Measurements from ENCODE around the gene ANKHD1. TPM values are rescaled to one million over a fixed set of nuclear protein-coding genes. Genes with fewer than 3 reads are reported as not detected.

ANKHD1 gene
- total RNA-seq, 4 donors from 2014 or later = 51.3 to 93.6 (median 72.7) TPM

- in situ Hi-C loops (cut with MboI; ENCODE audit: low sequenced_read_pairs in 4 of 4) = no loop called here
- Histone ChIP-seq H3K4me1 (no peaks in the 10 kb centered on the region), H3K36me3 (peaks cover 0 to 17% of the 10 kb centered on the region in 2 donors), H3K9me3 (no peaks in the 10 kb centered on the region), H3K4me3 (no peak overlapping the region), H3K27ac (no peak overlapping the region), H3K27me3 (no peaks in the 10 kb centered on the region)
- TF ChIP-seq POLR2A (IDR thresholded peaks at IDR 0.05) (no peak), CTCF (IDR thresholded peaks at IDR 0.05 in 4 of 5, conservative IDR thresholded peaks at IDR 0.05 in 1 of 5) (no peak)
- intact Hi-C loops (cut with DNase I; ENCODE audit: low total_unique reads) = no loop called here
- DNase-seq (no peak), ATAC-seq (no peak)
These were observed 97.0 kb downstream of the ANKHD1 start for GRCh38 chr5:140498591-140498990.

- Histone ChIP-seq H3K27me3 (no peaks in the 10 kb centered on the region), H3K27ac (no peak overlapping the region), H3K9me3 (no peaks in the 10 kb centered on the region), H3K36me3 (peaks cover 0 to 38% of the 10 kb centered on the region in 2 donors), H3K4me3 (no peak overlapping the region), H3K4me1 (no peaks in the 10 kb centered on the region)
- intact Hi-C loops (cut with DNase I; ENCODE audit: low total_unique reads) (no loop called here), in situ Hi-C loops (cut with MboI; ENCODE audit: low sequenced_read_pairs in 4 of 4) (loop anchor here in 1 of 4 donors (10.0 kb wide), 1 partner anchor 48 kb away; no protein-coding TSS in a partner anchor)
- ATAC-seq (no peak), DNase-seq (no peak)
- TF ChIP-seq POLR2A (IDR thresholded peaks at IDR 0.05) = no peak
- no peak for TF ChIP-seq CTCF (IDR thresholded peaks at IDR 0.05 in 4 of 5, conservative IDR thresholded peaks at IDR 0.05 in 1 of 5)
These were observed 101.2 kb downstream of the ANKHD1 start for GRCh38 chr5:140502834-140503233.

GRCh38 chr5:140509898-140510297, 108.3 kb downstream of the ANKHD1 start:
- DNase-seq (no peak), ATAC-seq (no peak)
- Histone ChIP-seq H3K36me3 (peaks cover 0 to 94% of the 10 kb centered on the region in 2 donors), H3K4me3 (no peak overlapping the region), H3K9me3 (no peaks in the 10 kb centered on the region), H3K4me1 (no peaks in the 10 kb centered on the region), H3K27me3 (no peaks in the 10 kb centered on the region), H3K27ac (no peak overlapping the region)
- intact Hi-C loops (cut with DNase I; ENCODE audit: low total_unique reads) = no loop called here
- in situ Hi-C loops (cut with MboI; ENCODE audit: low sequenced_read_pairs in 4 of 4) = loop anchor here in 1 of 4 donors (10.0 kb wide), 1 partner anchor 55 kb away; no protein-coding TSS in a partner anchor
- TF ChIP-seq POLR2A (IDR thresholded peaks at IDR 0.05) (no peak), CTCF (IDR thresholded peaks at IDR 0.05 in 4 of 5, conservative IDR thresholded peaks at IDR 0.05 in 1 of 5) (no peak)

GRCh38 chr5:140513124-140513523, 111.5 kb downstream of the ANKHD1 start:
- ATAC-seq (no peak), DNase-seq (no peak)
- TF ChIP-seq POLR2A (IDR thresholded peaks at IDR 0.05) (no peak), CTCF (IDR thresholded peaks at IDR 0.05 in 4 of 5, conservative IDR thresholded peaks at IDR 0.05 in 1 of 5) (no peak)
- no peak overlapping the region for H3K27ac ChIP-seq
- in situ Hi-C loops (cut with MboI; ENCODE audit: low sequenced_read_pairs in 4 of 4) (no loop called here), intact Hi-C loops (cut with DNase I; ENCODE audit: low total_unique reads) (no loop called here)
- no peaks in the 10 kb centered on the region for H3K4me1 ChIP-seq
- H3K4me3 ChIP-seq = no peak overlapping the region
- H3K36me3 ChIP-seq = peaks cover 0 to 68% of the 10 kb centered on the region in 2 donors
- H3K9me3 ChIP-seq = no peaks in the 10 kb centered on the region
- H3K27me3 ChIP-seq = no peaks in the 10 kb centered on the region

- intact Hi-C loops (cut with DNase I; ENCODE audit: low total_unique reads) = no loop called here
- TF ChIP-seq POLR2A (IDR thresholded peaks at IDR 0.05) = no peak
- TF ChIP-seq CTCF (IDR thresholded peaks at IDR 0.05 in 4 of 5, conservative IDR thresholded peaks at IDR 0.05 in 1 of 5) = no peak
- H3K27me3 ChIP-seq = no peaks in the 10 kb centered on the region
These were observed 122.4 kb downstream of the ANKHD1 start for GRCh38 chr5:140524003-140524402.

More at GRCh38 chr5:140524003-140524402, 122.4 kb downstream of the ANKHD1 start:
- H3K9me3 ChIP-seq = no peaks in the 10 kb centered on the region
- ATAC-seq (no peak), DNase-seq (no peak)
- no peak overlapping the region for H3K27ac ChIP-seq
- H3K4me1 ChIP-seq = no peaks in the 10 kb centered on the region
- in situ Hi-C loops (cut with MboI; ENCODE audit: low sequenced_read_pairs in 4 of 4) = no loop called here
- peaks cover 9 to 58% of the 10 kb centered on the region in 2 donors for H3K36me3 ChIP-seq
- H3K4me3 ChIP-seq = no peak overlapping the region

Measured in gastrocnemius medialis (tissue), 4 donors.